ENCODE data around the gene GAS7.

The GAS7 gene

GRCh38 chr17:10089196-10089804, 109.1 kb downstream of the GAS7 start:
- DNase-seq (ENCODE audit: extremely low spot score, insufficient read length, low read depth) (no peak), FAIRE-seq (no peak)

DNA sequence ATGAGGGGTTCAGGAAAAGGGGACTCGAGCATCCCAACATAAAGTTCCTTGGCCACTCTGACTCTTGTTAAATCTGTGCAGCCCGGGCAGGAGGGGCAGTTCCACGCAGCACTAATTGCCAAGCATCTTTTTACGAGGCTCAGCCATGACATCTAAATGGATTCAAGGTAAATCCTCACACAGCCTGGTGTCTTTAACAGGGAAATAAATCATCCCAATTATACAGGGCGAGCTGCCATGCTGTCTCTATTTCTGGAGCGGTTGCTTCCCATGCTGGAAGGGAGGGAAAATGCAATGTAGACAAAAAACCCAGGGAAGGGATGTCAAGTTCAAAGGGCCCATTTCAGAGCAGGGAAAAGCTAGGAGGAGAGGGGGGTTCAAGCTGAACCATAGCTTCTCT, 110.0 kb downstream of the GAS7 start:
- FAIRE-seq, result no peak
- no peak for DNase-seq (ENCODE audit: extremely low spot score, insufficient read length, low read depth)

DNA sequence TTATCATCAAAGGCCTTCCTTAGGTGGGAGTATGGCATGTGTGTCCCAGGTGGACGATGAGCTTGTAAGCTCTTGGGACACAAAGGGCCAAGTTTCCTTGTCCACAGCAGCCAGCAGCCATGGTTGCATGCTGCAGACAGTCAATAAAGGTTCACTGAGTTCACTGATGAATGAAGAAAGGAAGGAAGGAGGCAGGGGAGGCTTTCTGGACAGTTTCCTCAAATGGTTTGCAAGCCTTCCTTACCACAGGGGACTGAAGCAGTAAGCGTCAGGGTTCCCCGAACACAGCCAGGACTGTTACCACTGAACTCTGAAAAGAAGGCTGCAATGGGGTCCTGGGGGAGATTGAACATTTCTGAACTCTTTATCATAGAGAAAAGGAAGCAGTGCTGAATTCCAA, 111.1 kb downstream of the GAS7 start:
- FAIRE-seq, result no peak

GRCh38 chr17:10083864-10084263, 114.5 kb downstream of the GAS7 start:
- DNase-seq (ENCODE audit: extremely low spot score, insufficient read length, low read depth) (no peak), FAIRE-seq (no peak)

More for the DNA sequence above, 111.1 kb downstream of the GAS7 start:
- no peak for DNase-seq (ENCODE audit: extremely low spot score, insufficient read length, low read depth)

GRCh38 chr17:10082795-10083194, 115.6 kb downstream of the GAS7 start:
- FAIRE-seq (no peak), DNase-seq (ENCODE audit: extremely low spot score, insufficient read length, low read depth) (no peak)

- DNase-seq (ENCODE audit: extremely low spot score, insufficient read length, low read depth) (no peak), FAIRE-seq (peak; percentile 59)
Measured at GRCh38 chr17:10081571-10082169, 116.7 kb downstream of the GAS7 start.

GRCh38 chr17:10077561-10078299, 120.7 kb downstream of the GAS7 start:
- DNase-seq (ENCODE audit: extremely low spot score, insufficient read length, low read depth) (no peak), FAIRE-seq (peak; percentile 54)

- no peak for DNase-seq (ENCODE audit: extremely low spot score, insufficient read length, low read depth)
- no peak for FAIRE-seq
Measured at GRCh38 chr17:10075919-10076318, 122.5 kb downstream of the GAS7 start.

- DNase-seq (ENCODE audit: extremely low spot score, insufficient read length, low read depth) (no peak), FAIRE-seq (no peak)
Measured at GRCh38 chr17:10073941-10074340, 124.5 kb downstream of the GAS7 start.

DNA sequence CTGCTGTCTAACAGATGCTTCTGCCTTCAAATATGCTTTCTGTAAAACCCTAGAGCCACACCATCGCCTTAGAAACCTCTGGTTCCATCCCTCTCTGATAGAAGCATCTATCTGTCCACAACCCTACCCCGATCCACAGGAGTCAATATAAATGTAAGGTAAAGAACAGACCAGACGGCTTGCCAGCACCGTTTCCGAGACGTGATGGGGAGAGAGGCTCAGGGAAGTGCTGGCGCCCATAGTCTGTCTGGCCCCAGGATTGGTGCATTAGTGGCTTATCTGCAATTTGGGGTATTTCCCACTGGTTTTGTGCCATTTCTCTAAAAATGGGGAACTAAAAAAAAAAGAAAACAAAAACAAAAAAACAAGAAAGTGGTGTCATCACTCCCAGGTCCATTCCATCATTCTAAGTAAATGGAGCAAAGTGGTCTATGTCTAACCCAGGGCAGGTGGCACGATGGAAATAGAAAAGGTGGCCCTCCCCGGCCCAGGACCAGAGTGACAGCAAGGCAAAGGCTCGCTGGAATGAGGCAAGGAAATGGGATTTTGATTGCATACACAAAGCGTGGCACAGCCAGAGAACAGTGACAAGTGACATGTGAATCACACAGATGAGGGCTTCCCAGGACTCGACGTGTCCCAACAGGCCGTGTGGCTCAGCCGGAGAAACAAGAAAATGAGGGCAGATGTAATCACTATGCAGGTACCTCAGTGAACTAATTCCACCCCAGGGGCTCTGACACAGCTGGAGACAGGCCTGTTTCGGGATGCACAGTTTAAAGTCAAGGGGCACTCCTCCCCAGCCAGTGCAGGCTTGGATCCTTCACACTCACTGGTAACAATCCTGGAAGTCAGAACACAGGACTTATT, 125.6 kb downstream of the GAS7 start:
- FAIRE-seq (no peak), DNase-seq (ENCODE audit: extremely low spot score, insufficient read length, low read depth) (no peak)

DNA sequence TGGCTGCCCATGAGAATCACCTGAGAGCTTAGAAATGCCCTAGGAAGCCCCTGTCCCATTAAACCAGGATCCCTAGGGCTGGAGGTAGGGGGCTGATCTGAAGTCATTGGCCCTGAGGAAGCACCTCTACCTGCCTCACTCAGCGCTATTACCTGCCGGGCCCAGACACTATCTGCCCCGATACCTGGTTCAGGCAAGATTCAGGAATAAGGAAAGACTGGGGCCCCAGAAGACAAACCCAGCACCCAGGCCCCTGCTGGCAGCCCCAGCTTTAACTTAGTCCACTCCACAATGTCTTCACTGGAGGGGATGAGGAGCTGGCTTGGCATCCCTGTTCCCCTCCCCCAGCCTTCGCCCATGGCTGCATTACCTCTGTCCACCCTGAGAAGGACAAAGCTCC, 126.3 kb downstream of the GAS7 start:
- no peak for FAIRE-seq
- DNase-seq (ENCODE audit: extremely low spot score, insufficient read length, low read depth), result no peak

DNA sequence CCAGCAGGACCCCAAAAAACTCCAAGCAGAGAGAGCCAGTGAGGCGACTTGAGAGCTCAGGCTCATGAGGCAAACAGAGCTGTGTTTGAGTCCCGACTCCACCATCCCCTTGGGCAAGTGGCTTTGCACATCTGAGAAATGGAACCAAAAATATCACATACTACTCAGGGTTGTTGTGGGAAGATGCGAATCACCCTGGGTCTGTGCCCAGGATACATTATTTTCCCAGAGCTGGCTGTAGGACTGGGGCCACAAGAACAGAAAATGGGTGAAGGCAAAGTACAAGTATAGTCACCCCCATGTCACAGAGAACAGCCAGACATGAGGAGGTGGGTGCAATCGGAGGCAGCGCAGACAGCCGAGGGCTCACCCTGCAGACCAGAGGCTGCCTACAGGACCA, 127.3 kb downstream of the GAS7 start:
- FAIRE-seq (no peak), DNase-seq (ENCODE audit: extremely low spot score, insufficient read length, low read depth) (no peak)

DNA sequence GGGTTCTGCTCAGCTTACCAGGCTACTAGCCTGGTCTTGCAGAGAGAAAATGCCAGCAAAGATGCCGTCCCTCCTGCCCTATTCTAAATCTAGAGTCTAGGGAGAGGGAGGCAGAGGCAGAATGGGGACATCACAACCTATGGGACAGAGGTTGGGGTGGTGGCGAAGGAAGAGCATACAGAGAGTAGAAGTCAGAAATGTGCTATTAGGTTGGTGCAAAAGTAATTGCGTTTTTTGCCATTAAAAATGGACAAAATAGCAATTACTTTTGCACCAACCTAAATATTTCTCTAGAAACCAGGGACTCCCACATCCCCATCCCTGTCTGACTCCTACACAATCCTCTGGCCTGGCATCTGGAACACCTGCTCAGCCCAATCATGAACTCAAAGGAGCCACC, 127.7 kb downstream of the GAS7 start:
- DNase-seq (ENCODE audit: extremely low spot score, insufficient read length, low read depth) (no peak), FAIRE-seq (no peak)

DNA sequence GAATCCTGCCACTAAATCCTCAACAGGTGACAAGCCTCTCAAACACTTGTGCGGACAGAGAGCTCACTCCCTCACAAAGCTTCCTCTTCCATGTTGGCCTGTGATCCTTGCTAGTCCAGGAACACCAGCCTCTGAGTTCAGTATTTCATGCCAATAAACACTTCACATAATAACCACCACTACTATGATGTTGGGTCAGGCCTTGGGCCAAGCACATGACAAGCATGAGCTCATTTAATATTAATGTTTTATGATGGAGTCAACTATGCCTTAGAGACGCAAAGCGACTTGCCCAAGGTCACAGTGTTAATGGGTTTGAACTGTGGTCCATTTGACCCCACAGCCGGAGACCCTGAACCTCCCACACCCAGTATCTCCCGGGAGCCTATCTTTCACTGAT, 129.1 kb downstream of the GAS7 start:
- FAIRE-seq (no peak), DNase-seq (ENCODE audit: extremely low spot score, insufficient read length, low read depth) (no peak)

- FAIRE-seq, result no peak
- no peak for DNase-seq (ENCODE audit: extremely low spot score, insufficient read length, low read depth)
Measured at GRCh38 chr17:10067446-10068143, 130.8 kb downstream of the GAS7 start.

GRCh38 chr17:10064536-10064935, 133.9 kb downstream of the GAS7 start:
- DNase-seq (ENCODE audit: extremely low spot score, insufficient read length, low read depth), result no peak
- FAIRE-seq, result no peak

DNA sequence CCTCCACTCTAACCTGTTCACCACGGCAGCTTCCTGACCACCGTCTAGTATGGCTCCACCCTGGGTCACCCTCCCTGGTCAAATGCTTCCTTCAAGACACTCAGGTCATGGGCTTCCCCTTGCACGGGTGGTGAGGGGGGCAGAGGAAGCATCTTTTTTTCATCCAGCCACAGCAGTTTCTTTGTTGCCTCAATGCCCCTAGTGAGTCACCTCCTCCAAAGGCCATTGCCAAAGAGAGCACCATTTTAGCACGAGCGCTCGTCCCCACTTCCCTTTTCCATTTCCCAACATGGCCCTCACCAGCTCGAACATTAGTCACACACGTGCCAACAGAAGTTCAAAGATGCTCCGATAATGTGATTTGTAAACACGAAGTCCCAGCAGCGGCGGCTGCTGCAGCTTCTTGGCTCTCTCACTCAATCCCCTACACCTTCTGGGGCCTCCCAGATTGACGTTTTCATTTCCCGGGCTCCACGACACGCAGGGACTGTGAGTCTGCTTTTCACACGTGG, 134.6 kb downstream of the GAS7 start:
- FAIRE-seq (peak; percentile 62), DNase-seq (ENCODE audit: extremely low spot score, insufficient read length, low read depth) (no peak)

- DNase-seq (ENCODE audit: extremely low spot score, insufficient read length, low read depth), result no peak
- peak; percentile 80 for FAIRE-seq
Measured at GRCh38 chr17:10062691-10063385, 135.6 kb downstream of the GAS7 start.

Measured in GM18507 (cell line).